HL-60/S4 (cell line): Measurements from ENCODE around the gene PJA1.

Source experiments
- in situ Hi-C: fragments of 300-500 bp; cut with MboI; formaldehyde crosslinking; loops from 2 replicates; pipeline ENCODE4 v1.14.3; 2022; ENCODE audit warnings: low sequenced_read_pairs

The PJA1 gene

GRCh38 chrX:69173906-69174305 lies 8.7 kb upstream of the PJA1 start:
- in situ Hi-C loops = no loop called here

- in situ Hi-C loops = no loop called here
Observed at GRCh38 chrX:69172937-69173336, 7.7 kb upstream of the PJA1 start.

GRCh38 chrX:69170319-69170718 lies 5.1 kb upstream of the PJA1 start:
- in situ Hi-C loops = no loop called here

GRCh38 chrX:69163936-69164741 lies 1.1 kb downstream of the PJA1 start:
- in situ Hi-C loops = no loop called here

GRCh38 chrX:69162361-69162865 lies 2.8 kb downstream of the PJA1 start:
- in situ Hi-C loops = no loop called here

- in situ Hi-C loops = no loop called here
Observed at GRCh38 chrX:69161786-69162349, 3.4 kb downstream of the PJA1 start.

- in situ Hi-C loops = no loop called here
Observed at GRCh38 chrX:69161371-69161770, 3.9 kb downstream of the PJA1 start.

- in situ Hi-C loops = no loop called here
Observed at GRCh38 chrX:69158166-69158980, 6.9 kb downstream of the PJA1 start.

- in situ Hi-C loops = no loop called here
Observed at GRCh38 chrX:69156638-69157037, 8.6 kb downstream of the PJA1 start.

- in situ Hi-C loops = no loop called here
Observed at GRCh38 chrX:69155786-69156520, 9.3 kb downstream of the PJA1 start.

- in situ Hi-C loops = no loop called here
Observed at GRCh38 chrX:69154051-69154450, 11.2 kb downstream of the PJA1 start.

- in situ Hi-C loops = no loop called here
Observed at GRCh38 chrX:69153060-69153730, 12.1 kb downstream of the PJA1 start.

- in situ Hi-C loops = no loop called here
Observed at GRCh38 chrX:69152417-69152841, 12.8 kb downstream of the PJA1 start.

- in situ Hi-C loops = no loop called here
Observed at GRCh38 chrX:69151866-69152284, 13.4 kb downstream of the PJA1 start.

- in situ Hi-C loops = no loop called here
Observed at GRCh38 chrX:69150281-69150960, 14.8 kb downstream of the PJA1 start.

- in situ Hi-C loops = no loop called here
Observed at GRCh38 chrX:69149466-69150280, 15.6 kb downstream of the PJA1 start.

- in situ Hi-C loops = no loop called here
Observed at GRCh38 chrX:69148946-69149345, 16.3 kb downstream of the PJA1 start.

GRCh38 chrX:69146739-69147138 lies 18.5 kb downstream of the PJA1 start:
- in situ Hi-C loops = no loop called here

- in situ Hi-C loops = no loop called here
Observed at GRCh38 chrX:69145714-69146113, 19.5 kb downstream of the PJA1 start.
